H1 (cell line): ENCODE data around the gene CTNNA3. TPM values are rescaled to one million over a fixed set of nuclear protein-coding genes. Genes with fewer than 3 reads are reported as not detected.

Experiments used
- CTCF ChIA-PET: fragments of 300-600 bp; sonication (Branson Sonifier 250); formaldehyde crosslinking; loops from one replicate; lab custom pipeline; 2021; ENCODE audit not compliant: partially characterized antibody; lab: Charles Lee
- POLR2A ChIA-PET: fragments of 300-600 bp; sonication (Branson Sonifier 250); formaldehyde crosslinking; loops from one replicate; lab custom pipeline; 2021; ENCODE audit warnings: inconsistent platforms; ENCODE audit not compliant: partially characterized antibody; lab: Charles Lee
- DNase-seq, 2 experiments: peaks; one replicate each; pipeline versions ENCODE4 v3.0.0 to v3.0.0-alpha.2; 2010 to 2022; ENCODE audit warnings: low spot score in 2 of 2, low read depth in 1 of 2, mixed read lengths in 1 of 2
- FAIRE-seq: peaks from 2 replicates; lab custom pipeline; 2011; peaks lifted over from hg19 to GRCh38; lab: Jason Lieb, UNC
- H2AFZ ChIP-seq: 2 replicates; pipeline ENCODE4 v1.8.1; 2012; ENCODE audit warnings: low read length, inconsistent platforms
- H2AK5ac ChIP-seq: 2 replicates; pipeline ENCODE4 v1.6.1; 2013; ENCODE audit warnings: low read depth, low read length
- H2BK120ac ChIP-seq: replicated peaks from 2 replicates; pipeline ENCODE3; 2013; ENCODE audit warnings: low read depth, low read length, inconsistent platforms
- H2BK12ac ChIP-seq: 2 replicates; pipeline ENCODE4 v1.6.1; 2013; ENCODE audit warnings: low read depth, low read length
- H2BK15ac ChIP-seq: 2 replicates; pipeline ENCODE4 v1.6.1; 2013; ENCODE audit warnings: low read length
- H2BK20ac ChIP-seq: 2 replicates; pipeline ENCODE4 v1.6.1; 2013; ENCODE audit warnings: low read length
- H2BK5ac ChIP-seq: 2 replicates; pipeline ENCODE4 v1.6.1; 2013; ENCODE audit warnings: low read depth, low read length
- H3K14ac ChIP-seq: 2 replicates; pipeline ENCODE4 v1.6.1; 2013; ENCODE audit warnings: inconsistent platforms; ENCODE audit not compliant: insufficient read length
- H3K18ac ChIP-seq: 2 replicates; pipeline ENCODE4 v1.6.1; 2013; ENCODE audit warnings: low read length; ENCODE audit errors: extremely low read depth
- H3K23ac ChIP-seq: 2 replicates; pipeline ENCODE4 v1.6.1; 2013; ENCODE audit warnings: inconsistent platforms; ENCODE audit not compliant: insufficient read length
- H3K23me2 ChIP-seq: 2 replicates; pipeline ENCODE4 v1.6.1; 2013; ENCODE audit warnings: low read depth, low read length
- H3K27ac ChIP-seq: 2 replicates; pipeline ENCODE4 v1.6.1; 2011; ENCODE audit warnings: low read depth, low read length, inconsistent platforms
- H3K27me3 ChIP-seq, 4 experiments: replicated peaks in 1 of 4; 1 replicate in 1 of 4; 2 replicates in 3 of 4; pipeline versions ENCODE4 v1.6.1 to v1.8.1; 2011 to 2013; ENCODE audit warnings: low read length in 3 of 4, mild to moderate bottlenecking in 3 of 4, inconsistent platforms in 2 of 4, mixed read lengths in 2 of 4, moderate library complexity in 1 of 4; ENCODE audit not compliant: control insufficient read depth in 3 of 4, insufficient read depth in 3 of 4; ENCODE audit errors: extremely low read depth in 1 of 4
- H3K36me3 ChIP-seq, 4 experiments: 2 replicates each; pipeline versions ENCODE4 v1.6.1 to v1.8.1; 2011 to 2013; ENCODE audit warnings: mild to moderate bottlenecking in 4 of 4, low read length in 3 of 4, moderate library complexity in 2 of 4, control low read depth in 1 of 4, inconsistent platforms in 1 of 4; ENCODE audit not compliant: insufficient read depth in 4 of 4, control insufficient read depth in 2 of 4
- H3K4ac ChIP-seq: replicated peaks from 2 replicates; pipeline ENCODE3; 2013; ENCODE audit warnings: low read length, low read depth, mixed read lengths, inconsistent platforms; ENCODE audit not compliant: insufficient read length
- H3K4me1 ChIP-seq, 4 experiments: replicated peaks in 1 of 4; 1 replicate in 1 of 4; 2 replicates in 3 of 4; pipeline versions ENCODE4 v1.6.1 to v1.8.1; 2011 to 2013; ENCODE audit warnings: low read length in 3 of 4, inconsistent platforms in 2 of 4, mixed read lengths in 1 of 4; ENCODE audit not compliant: insufficient read depth in 4 of 4, control insufficient read depth in 3 of 4
- H3K4me2 ChIP-seq, 2 experiments: 2 replicates each; pipeline versions ENCODE4 v1.6.1 to v1.8.1; 2011 to 2013; ENCODE audit warnings: low read depth in 2 of 2, low read length in 2 of 2, control low read depth in 1 of 2, inconsistent platforms in 1 of 2, mild to moderate bottlenecking in 1 of 2; ENCODE audit not compliant: insufficient read depth in 1 of 2
- H3K4me3 ChIP-seq, 4 experiments: fragments of 200-600, 300-600 bp in 1 of 4; sonication (generic), shearing (Covaris generic), sonication (Bioruptor Twin) in 1 of 4; 2 replicates each; pipeline versions ENCODE4 v1.5.1 to v1.8.1; 2011 to 2016; ENCODE audit warnings: low read length in 4 of 4, low read depth in 3 of 4, control low read depth in 2 of 4, inconsistent platforms in 2 of 4, mild to moderate bottlenecking in 2 of 4, mixed read lengths in 1 of 4, moderate library complexity in 1 of 4; ENCODE audit not compliant: insufficient read depth in 2 of 4; ENCODE audit errors: extremely low read depth in 1 of 4
- H3K56ac ChIP-seq: replicated peaks from 2 replicates; pipeline ENCODE3; 2013; ENCODE audit warnings: low read depth, mild to moderate bottlenecking, mixed read lengths, low read length, inconsistent platforms; ENCODE audit not compliant: insufficient read length
- H3K79me1 ChIP-seq: 2 replicates; pipeline ENCODE4 v1.6.1; 2013; ENCODE audit warnings: low read depth, low read length, control low read depth
- H3K79me2 ChIP-seq, 2 experiments: 2 replicates each; pipeline versions ENCODE4 v1.6.1 to v1.8.1; 2012 to 2013; ENCODE audit warnings: low read length in 2 of 2, mild to moderate bottlenecking in 2 of 2, inconsistent platforms in 1 of 2; ENCODE audit not compliant: insufficient read depth in 2 of 2, control insufficient read depth in 1 of 2
- H3K9ac ChIP-seq, 4 experiments: replicated peaks in 1 of 4; 1 replicate in 1 of 4; 2 replicates in 3 of 4; pipeline versions ENCODE4 v1.6.1 to v1.8.1; 2011 to 2013; ENCODE audit warnings: low read depth in 3 of 4, low read length in 3 of 4, control low read depth in 2 of 4, mild to moderate bottlenecking in 2 of 4, moderate library complexity in 2 of 4, inconsistent platforms in 1 of 4; ENCODE audit errors: extremely low read depth in 1 of 4
- H3K9me3 ChIP-seq, 2 experiments: 2 replicates each; pipeline versions ENCODE4 v1.6.1 to v1.8.1; 2012 to 2013; ENCODE audit warnings: mild to moderate bottlenecking in 2 of 2, moderate library complexity in 2 of 2, control low read depth in 1 of 2, inconsistent platforms in 1 of 2, low read depth in 1 of 2, low read length in 1 of 2, mixed read lengths in 1 of 2; ENCODE audit not compliant: insufficient read depth in 2 of 2
- H4K20me1 ChIP-seq, 2 experiments: replicated peaks in 1 of 2; 2 replicates each; pipeline versions ENCODE3 to v1.8.1; 2011 to 2013; ENCODE audit warnings: inconsistent platforms in 2 of 2, low read length in 2 of 2, mild to moderate bottlenecking in 1 of 2; ENCODE audit not compliant: insufficient read depth in 2 of 2, control insufficient read depth in 1 of 2
- H4K5ac ChIP-seq: 2 replicates; pipeline ENCODE4 v1.6.1; 2013; ENCODE audit warnings: low read length, low read depth, mixed read lengths, inconsistent platforms; ENCODE audit not compliant: insufficient read length
- H4K8ac ChIP-seq: 2 replicates; pipeline ENCODE4 v1.8.0; 2013; ENCODE audit warnings: mild to moderate bottlenecking, moderate library complexity, low read length, inconsistent platforms; ENCODE audit not compliant: insufficient read depth; ENCODE audit errors: extremely low read depth
- H4K91ac ChIP-seq: replicated peaks from 2 replicates; pipeline ENCODE3; 2013; ENCODE audit warnings: low read length, mixed read lengths, inconsistent platforms; ENCODE audit not compliant: insufficient read length
- ASH2L ChIP-seq: fragments of 200-600, 300-600 bp; sonication (generic); IDR thresholded peaks from one replicate; pipeline ENCODE4 v1.7.1; 2017; ENCODE audit warnings: low read length
- BRCA1 ChIP-seq: IDR thresholded peaks from 2 replicates; pipeline ENCODE4 v1.6.1; 2012; ENCODE audit warnings: low read depth, low read length, improper control_type of control experiment
- TAF7 ChIP-seq: optimal IDR thresholded peaks from 2 replicates; pipeline ENCODE3; 2011; ENCODE audit warnings: low read depth, mild to moderate bottlenecking, inconsistent platforms, low read length, moderate library complexity, borderline replicate concordance
- polyA plus RNA-seq, 7 experiments: library from polyadenylated mRNA; depleted of rRNA in 3 of 7; stranded (reverse) in 5 of 7; unstranded in 2 of 7; fragments of >200 nt in 5 of 7; fragments of 200-250 nt in 2 of 7; gene quantifications; 1 replicate in 5 of 7; 2 replicates in 1 of 7; 4 replicates in 1 of 7; pipeline versions ENCODE4 v1.2.1 to v1.2.3, GENCODE V29; 2011 to 2013; ENCODE audit warnings: missing spikeins in 2 of 7, mixed read lengths in 2 of 7
- total RNA-seq: library from RNA; stranded (reverse); fragmentation: NEBNext Ultra II Directional; extraction: Animal tissue kit (Norgen Biotek cat#: 25700); gene quantifications from 2 replicates; pipeline ENCODE4 v1.2.1, GENCODE V29; 2021

Gene CTNNA3
- total and polyA plus RNA-seq, 2 of the 8 experiments (the other 6 are each of a cell fraction or from before 2014, with no cell fraction given), result 1.3 to 1.5 TPM

DNA sequence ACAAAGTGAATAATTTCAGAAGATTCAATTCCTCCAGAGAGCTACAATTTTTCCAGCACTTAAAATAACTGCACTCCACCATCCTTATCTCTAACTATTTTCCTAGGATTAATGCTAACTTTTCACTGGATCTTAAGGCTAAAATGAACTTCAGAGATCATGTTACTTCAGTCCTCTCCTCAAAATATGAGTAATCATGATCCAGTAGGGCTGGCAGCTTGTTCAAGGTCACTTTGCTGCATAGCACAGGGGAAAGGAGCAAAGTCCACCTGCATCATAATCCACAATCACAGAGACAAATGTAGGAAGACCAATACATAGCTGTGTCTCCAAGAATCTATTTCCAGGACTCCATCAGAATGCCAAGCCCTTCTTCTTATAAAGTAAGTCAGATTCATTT lies 619.9 kb downstream of the CTNNA3 start:
- ChIA-PET CTCF (no interaction called here), POLR2A (no interaction called here)
- no peak overlapping the region for H2AK5ac ChIP-seq
- H3K36me3 ChIP-seq, result no peaks in the 10 kb centered on the region
- H3K56ac ChIP-seq, result no peak overlapping the region
- no peaks in the 10 kb centered on the region for H3K9me3 ChIP-seq
- no peak overlapping the region for H4K5ac ChIP-seq
- no peak overlapping the region for H3K14ac ChIP-seq
- no peak for TF ChIP-seq TAF7
- TF ChIP-seq ASH2L, result no peak
- no peak for TF ChIP-seq BRCA1
- no peak overlapping the region for H2BK120ac ChIP-seq
- no peak overlapping the region for H2BK15ac ChIP-seq
- no peaks in the 10 kb centered on the region for H3K4me1 ChIP-seq
- H2BK12ac ChIP-seq, result no peak overlapping the region
- no peak overlapping the region for H3K27ac ChIP-seq
- H3K4me2 ChIP-seq, result no peak overlapping the region
- no peaks in the 10 kb centered on the region for H3K79me2 ChIP-seq
- no peaks in the 10 kb centered on the region for H3K23me2 ChIP-seq
- H3K79me1 ChIP-seq, result no peaks in the 10 kb centered on the region
- no peaks in the 10 kb centered on the region for H3K27me3 ChIP-seq
- H3K9ac ChIP-seq, result no peak overlapping the region
- no peak for DNase-seq
- no peak overlapping the region for H4K8ac ChIP-seq
- no peak overlapping the region for H2BK20ac ChIP-seq
- no peak overlapping the region for H3K4ac ChIP-seq
- H3K18ac ChIP-seq, result no peak overlapping the region
- no peak overlapping the region for H3K23ac ChIP-seq
- H3K4me3 ChIP-seq, result no peak overlapping the region
- no peak overlapping the region for H2BK5ac ChIP-seq
- no peak overlapping the region for H2AFZ ChIP-seq
- FAIRE-seq, result no peak
- H4K20me1 ChIP-seq, result no peaks in the 10 kb centered on the region
- no peak overlapping the region for H4K91ac ChIP-seq
